ENCODE measurements around the gene ERN1.
A peak's percentile ranks its signal among the peaks of the same experiment; 100 is the strongest.

ERN1 gene

DNA sequence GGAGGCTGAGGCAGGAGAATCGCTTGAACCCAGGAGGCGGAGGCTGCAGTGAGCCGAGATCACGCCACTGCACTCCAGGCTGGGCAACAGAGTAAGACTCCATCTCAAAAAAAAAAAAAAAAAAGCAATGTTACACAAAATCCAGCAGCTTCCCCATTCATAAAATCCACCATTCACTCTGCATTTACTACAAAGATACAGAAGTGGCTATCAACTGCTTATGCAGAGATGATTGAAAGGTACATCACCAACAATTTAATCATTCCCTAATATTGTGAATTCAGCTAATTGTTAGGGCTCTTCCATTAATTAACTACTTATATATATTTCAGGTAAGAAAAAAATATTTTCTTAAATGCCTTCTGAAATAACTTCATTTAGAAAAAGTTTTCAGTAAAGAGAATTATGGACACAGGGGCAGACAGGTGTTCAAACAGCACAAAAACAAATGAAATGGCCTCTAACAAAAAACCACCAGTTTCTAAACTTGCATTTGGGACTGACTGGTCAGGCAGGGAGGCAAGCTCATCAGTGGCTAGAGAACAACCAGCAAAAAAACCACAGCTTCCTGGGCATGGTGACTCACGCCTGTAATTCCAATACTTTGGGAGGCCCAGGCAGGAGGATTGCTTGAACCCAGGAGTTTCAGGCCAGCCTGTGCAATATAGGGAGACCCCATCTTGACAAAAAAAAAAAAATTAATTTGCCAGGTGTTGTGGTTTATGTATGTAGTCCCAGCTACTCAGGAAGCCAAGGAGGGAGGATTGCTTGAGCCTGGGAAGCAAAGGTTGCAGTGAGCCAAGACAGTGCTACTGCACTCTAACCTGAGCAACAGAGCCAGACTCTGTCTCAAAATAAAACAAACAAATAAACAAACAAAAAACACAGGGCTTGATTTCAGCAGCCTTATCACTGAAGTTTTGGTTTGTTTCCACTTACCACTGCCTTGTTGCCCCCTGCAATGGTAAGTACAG is 26.3 kb downstream of the ERN1 start:
- Histone ChIP-seq H3F3A (ENCODE audit: low read depth) (0 out of 2 replicates have a peak, but pooled peaks cover 3% of the 10 kb centered on the region), H3K9ac (ENCODE audit: low read depth, low read length, poor library complexity, severe bottlenecking) (no peak overlapping the region), H4K20me1 (ENCODE audit: insufficient read depth, low read length, poor library complexity, severe bottlenecking) (no peaks in the 10 kb centered on the region), H3K27me3 (ENCODE audit: insufficient read depth, low read length, poor library complexity, severe bottlenecking) (no peaks in the 10 kb centered on the region), H3K9me3 (ENCODE audit: insufficient read depth, low read depth, low read length) (no peaks in the 10 kb centered on the region), H3K36me3 (ENCODE audit: insufficient read depth, low read length) (no peaks in the 10 kb centered on the region), H3K79me2 (ENCODE audit: insufficient read depth, low read length) (0 out of 2 replicates have a peak, but pooled peaks cover 3% of the 10 kb centered on the region), H3K9me2 (replicated peaks; ENCODE audit: low read depth, low read length) (no peaks in the 10 kb centered on the region), H3K4me3 (ENCODE audit: low read length, poor library complexity, severe bottlenecking) (no peak overlapping the region), H2AFZ (ENCODE audit: low read length) (no peak overlapping the region), H3K4me2 (ENCODE audit: low read depth, low read length, poor library complexity, severe bottlenecking) (peak overlapping the region; percentile 12), H3K4me1 (ENCODE audit: insufficient read depth, low read length, poor library complexity, severe bottlenecking) (peaks cover 46% of the 10 kb centered on the region)
- TF ChIP-seq, protein P1, sequence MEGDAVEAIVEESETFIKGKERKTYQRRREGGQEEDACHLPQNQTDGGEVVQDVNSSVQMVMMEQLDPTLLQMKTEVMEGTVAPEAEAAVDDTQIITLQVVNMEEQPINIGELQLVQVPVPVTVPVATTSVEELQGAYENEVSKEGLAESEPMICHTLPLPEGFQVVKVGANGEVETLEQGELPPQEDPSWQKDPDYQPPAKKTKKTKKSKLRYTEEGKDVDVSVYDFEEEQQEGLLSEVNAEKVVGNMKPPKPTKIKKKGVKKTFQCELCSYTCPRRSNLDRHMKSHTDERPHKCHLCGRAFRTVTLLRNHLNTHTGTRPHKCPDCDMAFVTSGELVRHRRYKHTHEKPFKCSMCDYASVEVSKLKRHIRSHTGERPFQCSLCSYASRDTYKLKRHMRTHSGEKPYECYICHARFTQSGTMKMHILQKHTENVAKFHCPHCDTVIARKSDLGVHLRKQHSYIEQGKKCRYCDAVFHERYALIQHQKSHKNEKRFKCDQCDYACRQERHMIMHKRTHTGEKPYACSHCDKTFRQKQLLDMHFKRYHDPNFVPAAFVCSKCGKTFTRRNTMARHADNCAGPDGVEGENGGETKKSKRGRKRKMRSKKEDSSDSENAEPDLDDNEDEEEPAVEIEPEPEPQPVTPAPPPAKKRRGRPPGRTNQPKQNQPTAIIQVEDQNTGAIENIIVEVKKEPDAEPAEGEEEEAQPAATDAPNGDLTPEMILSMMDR (conservative IDR thresholded peaks at IDR 0.05; ENCODE audit: low read length) = no peak
- no peak for TF ChIP-seq EZH2phosphoT487 (IDR thresholded peaks at IDR 0.05; ENCODE audit: borderline replicate concordance)

DNA sequence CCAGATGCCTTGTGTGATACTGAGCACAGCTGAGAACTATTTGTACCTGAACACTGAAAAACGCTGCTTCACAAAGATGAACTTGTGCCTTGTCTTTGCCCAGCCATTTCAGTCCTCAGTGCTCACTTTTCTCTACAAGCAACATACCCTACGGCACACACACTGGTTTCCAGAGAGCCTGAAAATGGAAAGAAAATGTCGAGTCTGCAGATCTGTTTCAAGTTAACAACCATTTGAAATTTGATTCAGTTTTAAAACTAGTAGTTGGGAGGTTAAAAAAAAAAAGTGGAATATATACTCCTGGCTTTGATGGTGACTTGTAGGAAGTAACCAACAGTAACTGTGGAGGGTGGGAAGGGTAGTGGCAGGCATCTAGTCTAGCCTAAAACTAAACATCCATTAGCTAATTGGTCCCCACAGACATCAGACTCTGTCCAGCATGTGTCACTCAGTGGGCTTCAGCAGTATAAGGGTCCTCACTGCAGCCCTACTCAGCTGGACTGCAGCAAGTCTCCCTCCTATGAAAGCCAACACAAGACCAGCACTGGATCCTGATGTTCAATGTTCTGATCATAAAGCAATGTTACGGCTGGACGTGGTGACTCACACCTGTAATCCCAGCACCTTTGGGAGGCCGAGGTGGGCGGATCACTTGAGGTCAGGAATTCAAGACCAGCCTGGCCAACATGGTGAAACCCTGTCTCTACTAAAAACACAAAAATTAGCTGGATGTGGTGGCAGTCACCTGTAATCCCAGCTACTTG is 27.1 kb downstream of the ERN1 start:
- Histone ChIP-seq H3K4me2 (ENCODE audit: low read depth, low read length, poor library complexity, severe bottlenecking) (peak overlapping the region; percentile 12), H3K4me3 (ENCODE audit: low read length, poor library complexity, severe bottlenecking) (no peak overlapping the region), H2AFZ (ENCODE audit: low read length) (no peak overlapping the region), H3K4me1 (ENCODE audit: insufficient read depth, low read length, poor library complexity, severe bottlenecking) (peaks cover 46% of the 10 kb centered on the region), H3K27me3 (ENCODE audit: insufficient read depth, low read length, poor library complexity, severe bottlenecking) (no peaks in the 10 kb centered on the region), H3K9ac (ENCODE audit: low read depth, low read length, poor library complexity, severe bottlenecking) (no peak overlapping the region), H3K36me3 (ENCODE audit: insufficient read depth, low read length) (no peaks in the 10 kb centered on the region), H3K9me3 (ENCODE audit: insufficient read depth, low read depth, low read length) (no peaks in the 10 kb centered on the region), H3K9me2 (replicated peaks; ENCODE audit: low read depth, low read length) (no peaks in the 10 kb centered on the region), H3K79me2 (ENCODE audit: insufficient read depth, low read length) (0 out of 2 replicates have a peak, but pooled peaks cover 3% of the 10 kb centered on the region), H3F3A (ENCODE audit: low read depth) (0 out of 2 replicates have a peak, but pooled peaks cover 3% of the 10 kb centered on the region), H4K20me1 (ENCODE audit: insufficient read depth, low read length, poor library complexity, severe bottlenecking) (no peaks in the 10 kb centered on the region)
- no peak for TF ChIP-seq EZH2phosphoT487 (IDR thresholded peaks at IDR 0.05; ENCODE audit: borderline replicate concordance)
- TF ChIP-seq, protein P1 (conservative IDR thresholded peaks at IDR 0.05; ENCODE audit: low read length) = no peak

DNA sequence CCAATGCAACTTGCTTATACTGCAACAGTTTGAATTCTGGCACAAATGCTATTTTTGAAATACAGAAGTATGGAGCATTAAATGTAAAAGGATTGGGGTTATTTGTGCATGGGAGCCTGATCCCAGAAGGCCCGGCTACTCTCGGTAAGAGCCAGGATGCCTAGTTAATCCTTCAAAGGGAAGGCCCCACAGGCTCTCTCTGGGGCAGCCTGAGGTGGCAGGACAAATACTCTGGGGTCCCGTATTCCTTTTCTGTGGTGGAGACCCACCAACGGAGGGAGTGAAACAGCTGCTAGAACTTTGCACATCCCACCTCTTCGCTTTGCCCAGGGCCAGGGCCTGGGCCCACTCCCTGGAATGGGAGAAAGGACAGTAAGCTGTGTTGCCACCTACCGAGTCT is 30.4 kb downstream of the ERN1 start:
- no peaks in the 10 kb centered on the region for H3K36me3 ChIP-seq (ENCODE audit: insufficient read depth, low read length)
- H3K4me1 ChIP-seq (ENCODE audit: insufficient read depth, low read length, poor library complexity, severe bottlenecking) = peaks cover 56% of the 10 kb centered on the region
- H3K4me2 ChIP-seq (ENCODE audit: low read depth, low read length, poor library complexity, severe bottlenecking) = no peak overlapping the region
- H3K79me2 ChIP-seq (ENCODE audit: insufficient read depth, low read length) = 0 out of 2 replicates have a peak, but pooled peaks cover 3% of the 10 kb centered on the region
- no peak overlapping the region for H2AFZ ChIP-seq (ENCODE audit: low read length)
- H3K9ac ChIP-seq (ENCODE audit: low read depth, low read length, poor library complexity, severe bottlenecking) = no peak overlapping the region
- no peak overlapping the region for H3K4me3 ChIP-seq (ENCODE audit: low read length, poor library complexity, severe bottlenecking)
- H3K9me3 ChIP-seq (ENCODE audit: insufficient read depth, low read depth, low read length) = no peaks in the 10 kb centered on the region
- H3K27me3 ChIP-seq (ENCODE audit: insufficient read depth, low read length, poor library complexity, severe bottlenecking) = no peaks in the 10 kb centered on the region
- H4K20me1 ChIP-seq (ENCODE audit: insufficient read depth, low read length, poor library complexity, severe bottlenecking) = no peaks in the 10 kb centered on the region
- no peaks in the 10 kb centered on the region for H3K9me2 ChIP-seq (replicated peaks; ENCODE audit: low read depth, low read length)
- TF ChIP-seq, protein P1 (conservative IDR thresholded peaks at IDR 0.05; ENCODE audit: low read length) = no peak
- no peak for TF ChIP-seq EZH2phosphoT487 (IDR thresholded peaks at IDR 0.05; ENCODE audit: borderline replicate concordance)
- H3F3A ChIP-seq (ENCODE audit: low read depth) = peaks cover 10% of the 10 kb centered on the region; the same call in 1 of the 2 replicates
